GM21526 (cell line): ENCODE data around the gene CARMIL3.
"Not testable (repeated sequence)": the region's sequence is repeated elsewhere in the genome, so short reads cannot be mapped to it uniquely, and the experiment has no call there.

Experiments
- ATAC-seq: cut with Tn5 transposase; IDR thresholded peaks from one replicate; pipeline ENCODE4 v1.9.1; 2021; ENCODE audit warnings: moderate library complexity; ENCODE audit not compliant: unreplicated experiment, low FRiP score

The CARMIL3 gene

GRCh38 chr14:24036963-24037657 is 14.7 kb upstream of the CARMIL3 start:
- ATAC-seq: peak; percentile 14

- no peak for ATAC-seq
Observed at GRCh38 chr14:24037658-24038037, 14.2 kb upstream of the CARMIL3 start.

GRCh38 chr14:24038686-24039085 is 13.1 kb upstream of the CARMIL3 start:
- no peak for ATAC-seq

DNA sequence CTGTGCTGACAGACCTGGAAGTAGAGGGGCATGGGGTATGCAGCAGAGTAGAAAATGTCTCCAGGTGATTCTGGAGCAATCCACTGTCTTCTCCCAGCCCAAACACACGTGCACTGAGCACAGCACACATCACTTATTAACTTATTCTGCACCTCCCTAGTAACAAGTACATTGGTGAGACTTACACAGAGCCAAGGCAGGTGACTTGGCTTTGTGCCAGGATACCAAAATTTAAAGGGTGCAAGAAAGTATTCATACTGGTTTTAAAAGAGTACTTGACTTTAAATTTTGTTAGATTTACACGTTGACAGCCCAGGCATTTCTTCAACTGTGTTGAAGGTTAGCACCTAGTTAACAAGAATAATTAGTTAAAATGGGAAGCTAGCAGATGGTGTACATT is 11.1 kb upstream of the CARMIL3 start:
- no peak for ATAC-seq

GRCh38 chr14:24042746-24043145 is 9.1 kb upstream of the CARMIL3 start:
- no peak for ATAC-seq

DNA sequence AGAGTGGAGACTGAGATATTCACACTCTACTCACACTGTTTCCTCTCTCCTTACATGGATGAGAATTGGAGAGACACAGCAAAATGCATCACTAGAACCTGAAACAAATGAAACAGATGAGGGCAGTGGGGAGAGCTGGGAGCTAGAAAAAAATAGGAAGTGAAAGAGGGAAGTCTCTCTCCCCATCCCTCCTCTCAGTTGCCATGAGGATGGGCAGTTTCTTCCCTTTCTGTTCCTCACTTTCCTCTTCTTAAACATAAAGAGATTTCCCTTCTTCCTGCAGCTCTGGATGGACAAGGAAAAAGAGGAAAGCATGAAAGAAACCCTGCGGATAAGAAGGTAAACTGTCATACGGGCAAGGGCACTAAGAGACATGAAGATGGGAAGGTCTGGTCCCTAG is 2.8 kb upstream of the CARMIL3 start:
- ATAC-seq: not testable (repeated sequence)

DNA sequence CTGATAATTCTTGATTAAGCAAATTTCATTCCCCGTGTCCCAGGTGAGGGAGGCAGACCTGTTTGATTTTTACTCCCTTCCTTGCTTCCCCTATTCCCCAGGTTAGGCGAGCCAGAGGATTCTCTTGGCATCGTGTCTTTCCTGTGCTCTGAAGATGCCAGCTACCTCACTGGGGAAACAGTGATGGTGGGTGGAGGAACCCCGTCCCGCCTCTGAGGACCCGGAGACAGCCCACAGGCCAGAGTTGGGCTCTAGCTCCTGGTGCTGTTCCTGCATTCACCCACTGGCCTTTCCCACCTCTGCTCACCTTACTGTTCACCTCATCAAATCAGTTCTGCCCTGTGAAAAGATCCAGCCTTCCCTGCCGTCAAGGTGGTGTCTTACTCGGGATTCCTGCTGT is 1.1 kb upstream of the CARMIL3 start:
- not testable (repeated sequence) for ATAC-seq

GRCh38 chr14:24051176-24051788 is 527 bp upstream of the CARMIL3 start:
- peak; percentile 12 for ATAC-seq

GRCh38 chr14:24052656-24053547 is 1.1 kb downstream of the CARMIL3 start:
- ATAC-seq: peak; percentile 12

DNA sequence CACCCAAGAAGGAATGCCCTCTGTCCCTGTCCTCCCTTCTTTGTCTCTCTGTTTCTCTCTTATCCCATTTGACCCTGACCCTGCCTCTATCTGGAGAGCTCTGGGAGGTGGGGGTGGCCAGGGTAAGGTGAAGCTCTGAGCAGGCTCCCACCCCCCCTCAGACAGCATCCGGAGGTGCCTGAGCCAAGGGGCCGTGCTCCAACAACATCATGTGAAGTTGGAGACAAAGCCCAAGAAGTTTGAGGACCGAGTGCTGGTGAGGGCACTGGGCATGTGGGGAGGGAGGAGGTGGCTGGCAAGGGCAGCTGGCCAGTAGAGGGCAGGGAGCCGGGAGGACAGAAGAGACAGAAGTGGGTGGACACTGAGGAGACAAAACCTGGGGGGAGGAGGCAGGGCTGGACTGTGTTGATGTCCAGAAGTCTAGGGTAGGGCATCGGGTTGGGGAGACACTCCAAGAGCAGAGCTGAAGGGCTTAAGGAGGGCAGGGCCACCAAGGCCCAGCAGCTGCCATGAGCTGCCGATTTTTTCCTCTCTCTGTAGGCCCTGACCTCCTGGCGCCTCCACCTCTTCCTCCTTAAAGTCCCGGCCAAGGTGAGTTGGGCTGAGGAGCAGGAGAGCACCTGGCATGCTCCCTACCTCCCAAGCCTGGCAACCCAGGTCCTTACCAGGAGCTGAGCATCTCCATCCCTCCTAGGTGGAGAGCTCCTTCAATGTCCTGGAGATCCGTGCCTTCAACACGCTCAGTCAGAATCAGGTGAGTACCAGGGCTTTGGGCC is 1.9 kb downstream of the CARMIL3 start:
- ATAC-seq: no peak

DNA sequence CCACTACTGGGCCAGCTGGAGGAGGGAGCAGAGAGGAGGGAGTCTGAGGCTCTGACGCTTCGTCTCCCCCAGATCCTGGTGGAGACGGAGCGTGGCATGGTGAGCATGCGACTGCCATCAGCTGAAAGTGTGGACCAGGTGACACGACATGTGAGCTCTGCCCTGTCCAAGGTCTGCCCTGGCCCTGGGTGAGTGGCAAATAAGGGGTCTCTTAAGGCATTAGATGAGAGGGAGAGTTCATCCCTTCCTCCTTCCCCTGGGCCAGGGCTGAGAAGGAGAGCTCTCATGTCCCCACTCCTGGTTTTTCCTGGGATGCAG is 2.5 kb downstream of the CARMIL3 start:
- ATAC-seq: no peak

GRCh38 chr14:24054646-24055045 is 2.8 kb downstream of the CARMIL3 start:
- no peak for ATAC-seq

DNA sequence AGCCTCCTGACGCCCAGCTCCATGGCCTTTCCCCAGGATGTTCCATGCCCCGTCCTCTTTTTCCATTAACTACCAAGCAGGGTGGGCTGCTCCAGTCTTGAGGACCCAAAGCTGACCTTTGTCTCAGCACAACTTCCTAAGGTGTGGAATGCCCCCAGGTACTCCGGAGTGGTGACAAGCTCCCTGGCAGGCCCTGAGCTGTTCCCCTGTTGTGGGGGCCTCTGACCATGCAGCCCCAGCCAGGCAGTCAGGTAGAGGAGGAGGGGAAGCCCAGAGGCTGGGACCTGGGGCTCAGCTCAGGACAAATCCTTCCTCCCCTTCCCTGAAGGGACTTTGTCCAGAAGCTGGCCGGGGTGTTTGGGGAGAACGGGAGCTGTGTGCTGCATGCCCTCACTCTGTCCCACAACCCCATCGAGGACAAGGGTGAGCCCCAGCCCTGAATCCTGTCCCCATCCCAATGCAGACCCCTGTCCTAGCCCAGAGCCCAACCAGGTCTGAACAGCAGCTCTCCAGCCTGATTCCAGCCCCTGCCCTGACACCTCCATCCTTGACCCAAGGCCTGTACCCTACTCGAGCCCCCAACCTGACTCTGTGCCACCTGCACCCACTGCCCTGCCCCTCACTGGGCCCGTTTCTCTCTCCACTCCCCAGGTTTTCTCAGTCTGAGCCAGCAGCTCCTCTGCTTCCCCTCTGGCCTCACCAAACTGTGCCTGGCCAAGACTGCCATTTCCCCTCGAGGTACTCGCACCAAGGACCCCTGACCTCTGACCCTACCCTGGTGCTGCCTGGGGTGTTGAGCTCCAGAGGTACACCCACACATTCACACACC is 4.4 kb downstream of the CARMIL3 start:
- no peak for ATAC-seq

- ATAC-seq: no peak
Observed at GRCh38 chr14:24056800-24057184, 5.0 kb downstream of the CARMIL3 start.

DNA sequence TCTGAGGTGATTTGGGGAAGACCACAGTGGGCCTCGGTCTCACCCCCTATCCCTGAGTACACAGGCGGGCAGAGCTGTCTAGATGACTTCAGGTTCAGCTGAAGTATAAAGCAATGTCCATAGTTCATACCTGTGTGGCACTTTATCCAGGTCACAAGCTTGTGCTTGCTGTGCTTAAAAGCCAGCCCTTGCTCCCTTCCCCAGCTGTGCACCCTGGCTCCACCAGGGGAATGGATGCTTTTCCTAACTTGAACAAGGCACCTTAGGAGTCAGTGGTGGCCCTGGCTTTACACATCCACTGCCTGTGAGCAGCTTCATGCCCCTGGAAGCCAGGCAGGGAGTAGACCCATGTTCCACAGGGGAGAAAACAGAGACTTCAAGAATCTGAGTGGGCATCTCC is 5.5 kb downstream of the CARMIL3 start:
- ATAC-seq: no peak

GRCh38 chr14:24057867-24058259 is 6.1 kb downstream of the CARMIL3 start:
- ATAC-seq: no peak

- no peak for ATAC-seq
Observed at GRCh38 chr14:24058260-24058950, 6.6 kb downstream of the CARMIL3 start.

DNA sequence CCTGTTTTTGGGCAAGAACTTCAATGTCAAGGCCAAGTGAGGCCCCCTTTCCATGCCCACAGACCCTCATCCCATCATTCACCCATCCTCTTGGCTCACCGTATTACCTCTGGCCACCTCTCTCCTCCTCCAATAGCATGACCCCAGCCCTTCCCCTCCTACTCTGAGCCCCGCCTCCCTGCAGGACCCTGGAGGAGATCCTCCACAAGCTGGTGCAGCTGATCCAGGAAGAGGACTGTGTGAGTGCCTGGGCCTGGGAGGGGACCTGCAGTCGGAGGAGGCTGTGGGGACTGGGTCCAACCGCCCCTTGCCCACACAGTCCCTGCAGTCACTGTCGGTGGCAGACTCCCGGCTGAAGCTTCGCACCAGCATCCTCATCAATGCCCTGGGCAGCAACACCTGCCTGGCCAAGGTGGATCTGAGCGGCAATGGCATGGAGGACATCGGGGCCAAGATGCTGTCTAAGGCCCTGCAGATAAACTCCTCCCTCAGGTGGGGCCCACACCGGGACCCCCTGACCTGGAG is 7.2 kb downstream of the CARMIL3 start:
- no peak for ATAC-seq

- no peak for ATAC-seq
Observed at GRCh38 chr14:24059841-24060388, 8.1 kb downstream of the CARMIL3 start.
